NCI-H1105 treated with DMSO at 0.1 percent for 48 hours (cell line): ENCODE results near the gene UNG.

ENCODE experiments used
- DNase-seq: peaks from one replicate; lab custom pipeline; 2025; lab: John Stamatoyannopoulos, UW

UNG gene

GRCh38 chr12:109089683-109090082, 7.7 kb upstream of the UNG start:
- DNase-seq, result no peak

GRCh38 chr12:109092497-109093021, 4.8 kb upstream of the UNG start:
- DNase-seq, result no peak

DNA sequence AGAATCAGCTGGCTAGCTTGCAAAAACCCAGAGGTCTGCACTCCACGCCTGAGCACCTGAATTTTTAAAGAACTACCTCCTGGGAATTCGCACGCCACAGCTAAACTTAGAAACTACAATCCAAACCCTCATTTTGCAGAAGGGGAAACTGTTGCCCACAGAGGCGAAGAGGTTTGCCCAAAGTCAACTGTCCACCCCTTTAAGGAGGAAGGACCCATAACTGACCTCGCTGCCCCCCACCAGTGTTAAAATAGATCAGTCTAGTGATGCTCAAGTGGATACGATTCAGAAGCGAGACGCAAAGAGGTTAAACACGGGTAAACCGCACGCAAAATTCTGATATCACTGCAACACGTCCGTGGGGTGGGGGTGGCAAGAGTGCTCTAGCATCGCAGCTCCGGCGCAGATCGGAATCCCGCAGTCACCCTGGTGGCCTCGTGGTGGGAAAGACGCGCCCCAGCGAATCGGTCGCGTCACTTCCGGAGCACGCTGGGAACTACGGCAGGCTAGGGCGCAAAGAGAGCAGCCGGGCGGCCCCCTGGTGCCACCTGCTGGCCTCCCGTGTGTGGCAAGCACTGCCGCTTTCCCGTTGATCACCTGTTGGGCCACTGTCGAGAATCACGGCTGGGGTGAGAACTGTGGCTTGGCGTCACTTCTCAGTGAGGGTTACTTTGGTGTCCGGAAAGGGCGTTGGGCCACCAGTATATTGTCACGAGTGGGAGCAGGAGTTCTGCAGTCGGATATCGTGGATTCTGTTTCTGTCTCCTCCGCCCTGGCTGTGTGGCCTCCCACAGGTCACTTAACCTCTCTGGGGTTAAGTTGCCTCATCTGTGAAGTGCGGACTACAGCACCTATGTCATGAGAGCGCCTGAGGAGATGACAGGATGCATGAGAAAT, 4.1 kb upstream of the UNG start, which contains the start of gene ALKBH2:
TSS of gene ALKBH2 (minus strand) at position 451 of the 897 bp plus-strand sequence. CDS start 686 bp downstream, outside the sequence.
- DNase-seq, result peak; percentile 92

- no peak for DNase-seq
Observed at GRCh38 chr12:109097140-109097434, 310 bp upstream of the UNG start.

DNA sequence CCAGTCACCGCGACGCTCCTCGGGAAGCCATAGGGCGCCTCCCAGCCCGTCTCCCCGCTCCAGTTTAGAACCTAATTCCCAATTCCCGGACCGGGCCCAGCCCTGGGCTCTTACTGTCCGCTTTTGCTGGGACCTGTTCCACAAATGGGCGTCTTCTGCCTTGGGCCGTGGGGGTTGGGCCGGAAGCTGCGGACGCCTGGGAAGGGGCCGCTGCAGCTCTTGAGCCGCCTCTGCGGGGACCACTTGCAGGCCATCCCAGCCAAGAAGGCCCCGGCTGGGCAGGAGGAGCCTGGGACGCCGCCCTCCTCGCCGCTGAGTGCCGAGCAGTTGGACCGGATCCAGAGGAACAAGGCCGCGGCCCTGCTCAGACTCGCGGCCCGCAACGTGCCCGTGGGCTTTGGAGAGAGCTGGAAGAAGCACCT, 797 bp downstream of the UNG start:
- peak; percentile 60 for DNase-seq

GRCh38 chr12:109098651-109099050, 1.3 kb downstream of the UNG start:
- DNase-seq, result no peak

DNA sequence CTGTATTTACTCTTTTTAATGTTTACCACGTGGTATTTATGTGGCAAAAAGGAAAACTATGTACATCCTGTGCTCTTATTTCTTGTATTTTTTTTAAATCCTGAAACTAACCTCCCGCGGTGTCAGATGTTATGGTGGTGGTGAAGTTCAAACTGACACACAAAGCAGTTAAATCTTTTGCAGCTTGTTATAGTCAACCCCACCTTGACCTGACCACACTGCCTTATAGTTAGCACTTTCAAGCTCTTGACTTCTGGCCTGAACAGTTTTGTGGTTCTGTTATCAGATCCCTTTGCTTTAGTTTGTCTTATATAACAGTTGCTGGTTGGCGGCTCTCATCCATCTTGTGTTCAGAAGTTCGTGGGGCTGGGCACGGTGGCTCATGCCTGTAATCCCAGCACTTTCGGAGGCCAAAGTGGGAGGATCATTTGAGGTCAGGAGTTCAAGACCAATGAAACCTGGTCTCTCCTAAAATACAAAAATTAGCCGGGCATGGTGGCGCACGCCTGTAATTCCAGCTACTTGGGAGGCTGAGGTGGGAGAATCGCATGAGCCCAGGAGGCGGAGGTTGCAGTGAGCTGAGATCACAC, 2.1 kb downstream of the UNG start:
- DNase-seq, result no peak

GRCh38 chr12:109100741-109101140, 3.3 kb downstream of the UNG start:
- DNase-seq, result no peak

DNA sequence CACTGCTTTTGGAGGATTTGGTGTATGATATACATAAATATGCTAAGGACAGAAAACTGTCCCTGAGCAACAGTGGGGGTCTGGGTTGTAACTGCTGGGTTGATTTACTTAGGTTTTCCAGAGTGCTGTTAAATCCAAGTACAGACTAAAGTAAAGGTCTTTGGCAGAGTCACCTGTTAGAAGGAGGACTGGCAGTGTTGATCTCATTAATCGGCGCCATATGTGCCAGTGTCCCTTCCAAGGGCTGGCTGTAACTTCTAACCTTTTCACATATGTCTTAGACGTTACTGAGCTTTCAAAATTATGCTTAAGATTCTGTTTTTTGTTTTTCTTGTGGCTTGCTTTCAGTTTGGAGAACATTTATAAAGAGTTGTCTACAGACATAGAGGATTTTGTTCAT, 5.1 kb downstream of the UNG start:
- DNase-seq, result no peak

- no peak for DNase-seq
Observed at GRCh38 chr12:109105176-109105575, 7.8 kb downstream of the UNG start.

GRCh38 chr12:109109746-109110350, 12.5 kb downstream of the UNG start:
- peak; percentile 4 for DNase-seq

DNA sequence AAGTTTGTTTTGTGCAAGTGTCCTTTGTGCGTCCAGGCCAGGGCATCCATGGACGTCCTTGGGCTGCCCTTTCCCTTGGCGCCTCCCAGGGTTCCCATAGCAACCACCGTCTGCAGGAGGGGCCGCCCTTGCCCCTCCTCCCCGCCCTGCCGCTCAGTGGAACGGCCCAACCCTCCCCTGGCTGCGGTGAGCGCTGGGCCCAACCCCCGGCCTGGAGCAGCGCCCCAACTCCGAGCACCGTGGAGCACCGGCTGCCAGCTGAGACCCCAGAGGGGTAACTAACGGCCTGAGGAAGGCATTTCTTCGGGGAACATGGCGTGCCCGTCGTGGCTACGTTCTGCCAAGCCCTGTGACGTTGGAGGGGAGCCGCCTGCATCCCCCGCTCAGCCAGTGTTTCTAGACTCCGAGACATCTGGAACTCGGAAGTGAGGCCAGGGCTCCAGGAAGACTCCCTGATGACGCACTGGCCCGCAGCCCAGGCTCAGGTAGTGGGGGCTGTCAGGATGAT, 13.6 kb downstream of the UNG start:
- DNase-seq, result peak; percentile 89

DNA sequence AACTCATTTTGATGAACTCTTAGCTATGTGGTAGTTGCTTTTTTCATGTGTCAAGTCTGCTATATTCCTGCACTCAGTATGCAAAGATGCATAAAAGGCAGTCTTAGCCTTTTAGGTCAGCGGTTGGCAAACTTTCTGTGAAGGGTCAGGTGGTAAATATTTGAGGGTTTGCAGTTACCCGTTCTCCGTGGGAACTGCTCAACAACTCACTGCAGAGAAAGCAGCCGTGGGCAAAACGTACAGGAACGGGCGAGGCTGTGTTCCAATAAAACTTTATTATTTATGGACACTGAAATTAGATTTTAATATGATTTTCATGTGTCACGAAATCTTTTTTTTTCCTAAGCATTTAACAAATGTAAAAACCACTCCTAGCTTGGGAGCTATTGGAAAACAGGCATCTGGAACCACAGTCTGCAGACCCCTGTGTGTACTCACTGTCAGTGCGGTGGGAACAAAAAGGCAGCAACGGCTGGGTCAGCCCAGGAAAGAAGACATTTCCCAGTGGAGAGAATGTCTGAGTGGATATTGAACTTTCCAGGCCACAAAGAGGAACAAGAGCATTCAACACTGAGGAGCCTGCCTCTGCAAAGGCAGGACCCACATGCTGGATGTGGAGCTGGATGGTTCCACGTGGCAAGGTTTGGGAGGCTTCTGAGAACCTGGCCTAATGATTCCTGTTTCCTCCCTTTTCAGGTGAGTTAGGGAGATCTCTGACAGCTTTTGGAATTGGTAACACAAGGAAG, 15.5 kb downstream of the UNG start:
- no peak for DNase-seq

DNA sequence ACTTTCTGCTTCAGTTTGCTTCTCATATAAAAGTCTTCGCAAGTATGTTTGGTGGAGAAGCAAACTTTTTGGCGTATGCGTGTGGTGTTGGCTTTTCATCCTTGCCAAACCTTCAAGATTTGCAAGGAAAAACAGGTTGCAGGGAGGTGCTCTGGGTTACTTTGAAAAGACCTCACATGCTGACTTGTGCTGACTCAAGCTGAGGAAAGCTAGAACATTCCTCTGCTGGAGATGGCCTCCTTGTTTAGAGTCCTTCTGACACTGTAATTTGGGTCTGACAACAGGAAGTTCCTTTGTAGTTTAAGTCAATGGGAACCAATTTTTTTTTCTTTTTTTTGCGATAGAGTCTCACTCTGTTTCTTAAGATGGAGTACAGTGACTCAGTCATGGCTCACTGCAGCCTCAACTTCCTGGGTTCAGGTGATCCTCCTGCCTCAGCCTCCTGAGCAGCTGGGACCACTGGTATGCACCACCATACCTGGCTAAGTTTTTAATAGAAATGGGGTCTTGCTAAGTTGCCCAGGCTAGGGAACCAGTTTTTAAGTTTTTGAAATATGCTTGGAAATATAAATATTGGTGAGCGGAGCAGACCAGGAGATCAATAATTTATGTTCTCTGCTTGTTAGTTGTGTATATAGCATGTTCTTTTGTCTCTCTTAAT, 16.4 kb downstream of the UNG start:
- DNase-seq, result no peak

DNA sequence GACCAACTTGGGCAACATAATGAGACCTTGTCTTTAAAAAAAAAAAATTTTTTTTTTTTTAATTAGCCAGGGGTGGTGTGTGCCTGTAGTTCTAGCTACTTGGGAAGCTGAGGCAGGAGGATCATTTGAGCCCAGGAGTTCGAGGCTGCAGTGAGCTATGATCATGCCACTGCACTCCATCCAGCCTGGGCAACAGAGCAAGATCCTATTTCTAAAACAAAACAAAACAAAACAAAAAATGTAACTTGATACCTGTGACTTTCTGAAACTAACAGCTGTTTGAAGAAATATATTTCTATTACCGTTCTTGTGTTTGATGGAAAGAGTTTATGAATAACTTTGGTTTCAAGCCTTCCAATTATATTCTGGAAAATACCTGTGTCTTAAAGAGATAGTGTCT, 17.2 kb downstream of the UNG start:
- no peak for DNase-seq

DNA sequence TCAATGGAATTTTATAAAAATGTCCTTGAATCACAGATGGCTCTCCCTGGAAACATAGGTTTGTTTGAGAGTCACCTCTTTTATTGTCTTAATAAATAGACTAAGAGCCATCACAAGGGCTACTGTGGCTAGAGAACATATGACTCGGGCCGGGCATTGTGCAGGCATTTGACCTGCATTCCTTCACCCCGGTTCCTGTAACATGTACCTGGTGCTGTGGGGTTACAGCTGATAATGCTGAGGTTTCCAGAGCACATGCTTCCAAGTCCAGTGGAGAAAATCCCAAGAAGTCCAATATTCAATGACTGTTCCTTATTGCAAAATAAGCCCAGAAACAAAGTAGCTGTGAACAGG, 18.0 kb downstream of the UNG start:
- no peak for DNase-seq

DNA sequence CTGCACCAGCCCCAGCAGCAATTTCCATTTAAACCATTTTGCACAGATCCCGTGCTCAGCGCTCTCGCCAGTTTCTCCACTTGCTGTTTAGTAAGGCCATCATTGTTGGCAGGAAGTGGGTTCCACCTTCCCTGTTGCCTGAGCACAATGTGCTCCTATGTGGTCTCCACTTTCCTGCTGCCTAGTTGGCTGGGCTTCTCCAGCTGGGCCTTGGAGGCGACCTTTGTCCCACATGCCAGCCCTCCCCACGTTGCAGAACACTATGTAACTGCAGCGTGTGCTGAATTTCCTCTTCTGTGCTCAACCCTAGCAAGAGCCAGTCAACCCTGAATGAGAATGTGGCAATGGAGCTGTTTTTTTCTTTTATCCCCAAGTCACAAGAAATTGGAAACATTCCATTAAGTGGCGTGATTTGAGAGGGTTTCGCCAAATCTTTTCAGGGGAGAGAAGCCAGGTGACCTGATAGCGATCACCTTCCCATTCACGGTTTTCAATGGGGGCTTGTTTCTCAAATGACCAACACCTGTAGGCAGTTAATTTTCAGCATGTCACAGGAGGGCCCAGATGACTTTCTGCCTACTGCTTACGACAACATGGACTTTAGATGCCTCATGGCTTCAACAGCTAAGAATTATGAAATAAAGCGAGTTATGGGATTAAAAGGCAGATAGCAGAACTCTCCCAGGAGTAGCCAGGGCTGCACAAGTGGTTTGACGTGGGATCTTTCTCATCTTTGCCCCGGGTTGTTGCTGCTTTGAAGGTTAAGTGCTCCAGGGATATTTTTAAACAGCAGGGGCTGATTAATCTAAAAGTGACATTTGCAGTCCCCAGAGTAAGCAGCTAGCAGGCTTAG, 18.6 kb downstream of the UNG start, which contains the start of gene ACACB:
TSS of gene ACACB (plus strand) at position 830 of the 853 bp plus-strand sequence. CDS start 22,819 bp downstream, outside the sequence.
- peak; percentile 21 for DNase-seq

DNA sequence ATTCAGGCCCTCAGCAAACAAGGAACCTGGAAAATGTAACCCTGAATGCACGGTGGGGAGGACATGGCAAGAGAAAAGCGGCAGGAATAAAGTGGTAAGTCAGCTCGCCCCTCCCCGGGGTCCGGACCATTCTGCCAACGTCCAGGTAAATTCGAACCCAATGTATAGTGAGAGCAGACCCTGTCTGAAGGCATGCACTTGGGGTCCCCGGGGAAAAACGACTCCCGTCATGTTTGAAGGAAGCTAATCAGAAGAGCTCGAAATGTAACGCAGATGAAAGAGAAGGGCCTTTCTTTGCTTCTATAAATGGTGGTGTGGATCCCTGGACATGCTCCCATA, 19.2 kb downstream of the UNG start:
- DNase-seq, result no peak

GRCh38 chr12:109120095-109120494, 22.7 kb downstream of the UNG start:
- no peak for DNase-seq

DNA sequence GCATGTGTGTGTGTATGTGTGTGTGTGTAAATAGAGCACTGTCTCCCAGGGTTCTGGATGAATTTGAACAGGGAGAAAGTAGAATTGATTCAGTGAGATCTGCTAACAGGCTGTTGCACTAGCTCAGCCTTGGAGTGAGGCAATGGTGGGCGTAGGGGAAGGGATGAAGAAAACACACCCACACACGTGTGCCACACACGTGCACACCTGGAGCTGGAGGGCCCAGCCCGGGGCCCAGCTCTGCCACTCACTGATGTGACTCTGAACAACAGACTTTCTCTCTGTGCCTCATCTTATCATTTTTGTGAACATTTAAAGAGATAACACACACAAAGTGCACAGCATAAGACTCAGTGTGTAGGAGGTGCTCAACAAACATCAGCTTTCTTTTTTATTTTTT, 23.2 kb downstream of the UNG start:
- DNase-seq, result no peak
